PC-3 (cell line): ENCODE measurements around the gene TEC.

Experiments used
- EZH2 ChIP-seq: fragments of 300-600 bp; sonication (generic); IDR thresholded peaks from one replicate; pipeline ENCODE4 v1.6.1; 2017; ENCODE audit warnings: antibody characterized with exemption, mild to moderate bottlenecking, low read length; ENCODE audit not compliant: unreplicated experiment
- EZH2phosphoT487 ChIP-seq: fragments of 300-600 bp; sonication (generic); IDR thresholded peaks from 2 replicates; pipeline ENCODE4 v1.6.1; 2018; ENCODE audit warnings: mild to moderate bottlenecking, antibody characterized with exemption, low read length, borderline replicate concordance
- TF ChIP-seq, protein P1 (sequence below): fragments of 300-600 bp; sonication (generic); conservative IDR thresholded peaks from 2 replicates; pipeline ENCODE4 v1.5.1; 2017; ENCODE audit warnings: antibody characterized with exemption, low read depth, mild to moderate bottlenecking, low read length

DNA sequence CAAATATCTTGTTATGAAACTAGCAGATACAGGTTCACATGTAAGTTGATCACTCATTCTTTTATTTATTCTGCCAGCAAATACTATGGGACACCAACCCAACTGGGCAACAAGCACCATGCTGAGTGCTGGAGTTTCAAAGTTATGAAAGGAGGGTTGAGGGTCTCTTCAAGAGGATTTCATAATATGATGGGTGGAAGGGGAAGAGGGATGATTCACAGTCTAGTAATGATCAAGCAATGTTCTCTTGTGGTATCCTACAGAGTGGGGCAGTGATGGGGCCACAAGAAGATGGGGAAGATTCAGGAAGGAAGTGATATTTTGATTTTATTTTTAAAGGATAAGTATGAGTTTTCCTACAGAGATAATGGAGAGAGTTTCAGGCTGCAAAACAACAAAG lies 89.4 kb downstream of the TEC start:
- no peak for TF ChIP-seq EZH2phosphoT487
- TF ChIP-seq, protein P1, sequence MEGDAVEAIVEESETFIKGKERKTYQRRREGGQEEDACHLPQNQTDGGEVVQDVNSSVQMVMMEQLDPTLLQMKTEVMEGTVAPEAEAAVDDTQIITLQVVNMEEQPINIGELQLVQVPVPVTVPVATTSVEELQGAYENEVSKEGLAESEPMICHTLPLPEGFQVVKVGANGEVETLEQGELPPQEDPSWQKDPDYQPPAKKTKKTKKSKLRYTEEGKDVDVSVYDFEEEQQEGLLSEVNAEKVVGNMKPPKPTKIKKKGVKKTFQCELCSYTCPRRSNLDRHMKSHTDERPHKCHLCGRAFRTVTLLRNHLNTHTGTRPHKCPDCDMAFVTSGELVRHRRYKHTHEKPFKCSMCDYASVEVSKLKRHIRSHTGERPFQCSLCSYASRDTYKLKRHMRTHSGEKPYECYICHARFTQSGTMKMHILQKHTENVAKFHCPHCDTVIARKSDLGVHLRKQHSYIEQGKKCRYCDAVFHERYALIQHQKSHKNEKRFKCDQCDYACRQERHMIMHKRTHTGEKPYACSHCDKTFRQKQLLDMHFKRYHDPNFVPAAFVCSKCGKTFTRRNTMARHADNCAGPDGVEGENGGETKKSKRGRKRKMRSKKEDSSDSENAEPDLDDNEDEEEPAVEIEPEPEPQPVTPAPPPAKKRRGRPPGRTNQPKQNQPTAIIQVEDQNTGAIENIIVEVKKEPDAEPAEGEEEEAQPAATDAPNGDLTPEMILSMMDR, result no peak
- TF ChIP-seq EZH2, result no peak
